ENCODE measurements around the gene ORAI2.
"Not testable (repeated sequence)": the region's sequence is repeated elsewhere in the genome, so short reads cannot be mapped to it uniquely, and the experiment has no call there.

Gene ORAI2

GRCh38 chr7:102446387-102447156, 13.2 kb downstream of the ORAI2 start:
- DNase-seq (ENCODE audit: low read depth, low spot score), result no peak

GRCh38 chr7:102447311-102447710, 13.9 kb downstream of the ORAI2 start:
- DNase-seq (ENCODE audit: low read depth, low spot score), result no peak

- DNase-seq (ENCODE audit: low read depth, low spot score), result no peak
Measured at GRCh38 chr7:102449136-102449535, 15.8 kb downstream of the ORAI2 start.

- no peak for DNase-seq (ENCODE audit: low read depth, low spot score)
Measured at GRCh38 chr7:102450242-102450641, 16.9 kb downstream of the ORAI2 start.

GRCh38 chr7:102451371-102452054, 18.1 kb downstream of the ORAI2 start:
- DNase-seq (ENCODE audit: low read depth, low spot score), result no peak

- no peak for DNase-seq (ENCODE audit: low read depth, low spot score)
Measured at GRCh38 chr7:102452451-102452850, 19.1 kb downstream of the ORAI2 start.

GRCh38 chr7:102453319-102453718, 19.9 kb downstream of the ORAI2 start:
- DNase-seq (ENCODE audit: low read depth, low spot score), result no peak

- no peak for DNase-seq (ENCODE audit: low read depth, low spot score)
Measured at GRCh38 chr7:102454468-102454867, 21.1 kb downstream of the ORAI2 start.

- DNase-seq (ENCODE audit: low read depth, low spot score), result not testable (repeated sequence)
Measured at GRCh38 chr7:102454932-102455331, 21.6 kb downstream of the ORAI2 start.

GRCh38 chr7:102455596-102455995, 22.2 kb downstream of the ORAI2 start:
- no peak for DNase-seq (ENCODE audit: low read depth, low spot score)

GRCh38 chr7:102456327-102456726, 23.0 kb downstream of the ORAI2 start:
- no peak for DNase-seq (ENCODE audit: low read depth, low spot score)

GRCh38 chr7:102457352-102457924, 24.1 kb downstream of the ORAI2 start:
- no peak for DNase-seq (ENCODE audit: low read depth, low spot score)

- DNase-seq (ENCODE audit: low read depth, low spot score), result no peak
Measured at GRCh38 chr7:102459221-102459844, 26.0 kb downstream of the ORAI2 start.

- no peak for DNase-seq (ENCODE audit: low read depth, low spot score)
Measured at GRCh38 chr7:102460467-102460866, 27.1 kb downstream of the ORAI2 start.

- DNase-seq (ENCODE audit: low read depth, low spot score), result no peak
Measured at GRCh38 chr7:102463841-102464576, 30.6 kb downstream of the ORAI2 start.

- peak; percentile 66 for DNase-seq (ENCODE audit: low read depth, low spot score)
Measured at GRCh38 chr7:102464577-102465280, 31.4 kb downstream of the ORAI2 start, which contains the start of the genes ALKBH4 and LRWD1. Gene ALKBH4, minus strand, starts transcription at chr7:102464863. Its CDS starts 27 bp downstream, at chr7:102464836. Gene LRWD1, plus strand, starts transcription at chr7:102464984. Its CDS starts 97 bp downstream, at chr7:102465081.

GRCh38 chr7:102466097-102466496, 32.7 kb downstream of the ORAI2 start:
- no peak for DNase-seq (ENCODE audit: low read depth, low spot score)

- no peak for DNase-seq (ENCODE audit: low read depth, low spot score)
Measured at GRCh38 chr7:102467581-102468477, 34.5 kb downstream of the ORAI2 start.

- no peak for DNase-seq (ENCODE audit: low read depth, low spot score)
Measured at GRCh38 chr7:102468478-102469350, 35.3 kb downstream of the ORAI2 start.
